ENCODE results near the gene GDAP1L1. TPM values are rescaled to one million over a fixed set of nuclear protein-coding genes. Genes with fewer than 3 reads are reported as not detected.
"Not testable (repeated sequence)": the region's sequence is repeated elsewhere in the genome, so short reads cannot be mapped to it uniquely, and the experiment has no call there.

GDAP1L1 gene
- total and polyA plus RNA-seq, 2 donors from 2014 or later, result not detected

DNA sequence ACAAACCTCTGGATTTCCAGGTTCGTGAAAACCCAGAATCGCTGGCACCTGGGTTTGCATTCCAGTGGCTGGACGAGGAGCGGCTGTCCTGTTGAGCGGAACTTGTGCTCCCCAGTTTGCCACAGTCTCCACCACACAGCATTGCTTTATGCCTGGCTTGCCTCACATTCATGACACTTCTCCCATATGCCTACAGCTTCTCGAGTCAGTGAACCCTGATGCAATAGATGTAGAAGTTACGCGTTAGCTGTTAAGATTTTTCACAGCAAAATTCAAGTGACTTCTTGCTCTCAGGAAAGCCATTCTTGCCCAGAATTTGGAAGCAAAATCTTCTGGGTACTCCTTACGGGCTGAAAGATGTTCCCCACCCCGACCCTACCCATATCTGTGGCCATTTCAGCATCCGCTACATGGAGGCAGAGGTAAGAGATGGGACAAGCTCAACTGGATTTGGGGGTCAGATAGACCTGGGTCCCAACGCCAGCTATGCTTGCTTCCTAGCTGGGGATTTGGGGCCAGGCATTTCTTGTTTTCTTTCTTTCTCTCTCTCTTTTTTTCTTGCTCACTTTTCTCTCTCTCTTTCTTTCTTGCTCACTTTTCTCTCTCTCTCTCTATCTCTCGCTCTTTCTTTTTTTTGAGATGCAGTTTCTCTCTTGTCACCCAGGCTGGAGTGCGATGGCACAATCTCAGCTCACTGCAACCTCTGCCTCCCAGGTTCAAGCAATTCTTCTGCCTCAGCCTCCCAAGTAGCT is 12.4 kb upstream of the GDAP1L1 start:
- Histone ChIP-seq H3K27ac (ENCODE audit: low read depth in 2 of 2, low read length in 2 of 2) (no peak overlapping the region), H3K27me3 (ENCODE audit: control insufficient read depth, insufficient read depth, low read length) (no peaks in the 10 kb centered on the region), H3K9ac (ENCODE audit: low read length in 3 of 3) (no peak overlapping the region), H3K9me3 (ENCODE audit: control insufficient read depth in 2 of 3, insufficient read depth in 1 of 3, low read length in 3 of 3) (no peaks in the 10 kb centered on the region), H3K36me3 (ENCODE audit: control insufficient read depth in 2 of 3, insufficient read depth in 3 of 3, low read length in 3 of 3) (no peaks in the 10 kb centered on the region), H3K4me3 (ENCODE audit: low read length in 3 of 3) (no peak overlapping the region), H3K4me1 (ENCODE audit: control insufficient read depth in 2 of 3, insufficient read depth in 2 of 3, low read depth in 1 of 3, low read length in 3 of 3) (no peaks in the 10 kb centered on the region)
- DNase-seq (no peak), FAIRE-seq (no peak)
- intact Hi-C loops (cut with DNase I), result no loop called here
- TF ChIP-seq, protein P1, sequence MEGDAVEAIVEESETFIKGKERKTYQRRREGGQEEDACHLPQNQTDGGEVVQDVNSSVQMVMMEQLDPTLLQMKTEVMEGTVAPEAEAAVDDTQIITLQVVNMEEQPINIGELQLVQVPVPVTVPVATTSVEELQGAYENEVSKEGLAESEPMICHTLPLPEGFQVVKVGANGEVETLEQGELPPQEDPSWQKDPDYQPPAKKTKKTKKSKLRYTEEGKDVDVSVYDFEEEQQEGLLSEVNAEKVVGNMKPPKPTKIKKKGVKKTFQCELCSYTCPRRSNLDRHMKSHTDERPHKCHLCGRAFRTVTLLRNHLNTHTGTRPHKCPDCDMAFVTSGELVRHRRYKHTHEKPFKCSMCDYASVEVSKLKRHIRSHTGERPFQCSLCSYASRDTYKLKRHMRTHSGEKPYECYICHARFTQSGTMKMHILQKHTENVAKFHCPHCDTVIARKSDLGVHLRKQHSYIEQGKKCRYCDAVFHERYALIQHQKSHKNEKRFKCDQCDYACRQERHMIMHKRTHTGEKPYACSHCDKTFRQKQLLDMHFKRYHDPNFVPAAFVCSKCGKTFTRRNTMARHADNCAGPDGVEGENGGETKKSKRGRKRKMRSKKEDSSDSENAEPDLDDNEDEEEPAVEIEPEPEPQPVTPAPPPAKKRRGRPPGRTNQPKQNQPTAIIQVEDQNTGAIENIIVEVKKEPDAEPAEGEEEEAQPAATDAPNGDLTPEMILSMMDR (IDR thresholded peaks at IDR 0.05; ENCODE audit: borderline replicate concordance, extremely low read depth, insufficient read depth), result no peak

DNA sequence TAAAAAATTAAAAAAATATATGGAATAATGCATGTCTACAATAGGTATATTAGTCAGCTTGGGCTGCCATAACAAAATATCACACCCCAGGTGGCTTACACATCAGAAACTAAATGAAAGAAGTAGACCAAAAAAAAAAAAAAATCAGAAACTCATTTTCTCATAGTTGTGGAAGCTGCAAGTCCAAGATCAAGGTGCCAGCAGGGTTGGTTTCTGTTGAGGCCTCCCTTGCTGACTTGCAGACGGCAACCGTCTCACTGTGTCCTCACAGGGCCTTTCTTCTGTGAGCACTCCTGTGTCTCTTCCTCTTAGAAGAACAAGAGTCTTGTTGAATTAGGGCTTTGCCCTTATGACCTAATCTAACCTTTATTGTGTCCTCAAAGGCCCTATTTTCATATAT is 11.4 kb upstream of the GDAP1L1 start:
- TF ChIP-seq, protein P1 (IDR thresholded peaks at IDR 0.05; ENCODE audit: borderline replicate concordance, extremely low read depth, insufficient read depth), result no peak
- Histone ChIP-seq H3K27ac (ENCODE audit: low read depth in 2 of 2, low read length in 2 of 2) (no peak overlapping the region), H3K4me3 (ENCODE audit: low read length in 3 of 3) (no peak overlapping the region), H3K36me3 (ENCODE audit: control insufficient read depth in 2 of 3, insufficient read depth in 3 of 3, low read length in 3 of 3) (no peaks in the 10 kb centered on the region), H3K4me1 (ENCODE audit: control insufficient read depth in 2 of 3, insufficient read depth in 2 of 3, low read depth in 1 of 3, low read length in 3 of 3) (no peaks in the 10 kb centered on the region), H3K27me3 (ENCODE audit: control insufficient read depth, insufficient read depth, low read length) (no peaks in the 10 kb centered on the region), H3K9me3 (ENCODE audit: control insufficient read depth in 2 of 3, insufficient read depth in 1 of 3, low read length in 3 of 3) (no peaks in the 10 kb centered on the region), H3K9ac (ENCODE audit: low read length in 3 of 3) (no peak overlapping the region)
- DNase-seq, result no peak
- no peak for FAIRE-seq
- intact Hi-C loops (cut with DNase I), result no loop called here

DNA sequence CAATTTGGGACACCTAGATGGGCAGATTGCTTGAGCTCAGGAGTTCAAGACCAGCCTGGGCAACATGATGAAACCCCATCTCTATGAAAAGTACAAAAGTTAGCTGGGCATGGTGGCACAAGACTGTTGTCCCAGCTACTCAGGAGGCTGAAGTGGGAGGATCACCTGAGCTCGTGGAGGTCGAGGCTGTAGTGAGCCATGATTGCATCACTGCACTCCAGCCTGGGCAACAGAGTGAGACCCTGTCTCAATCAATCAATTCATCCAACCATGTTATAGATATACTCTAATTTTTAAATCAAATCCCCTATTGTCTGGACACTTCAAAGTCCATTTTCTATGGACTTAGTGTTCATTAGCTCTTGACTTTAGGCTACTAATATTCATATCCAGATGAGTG is 10.3 kb upstream of the GDAP1L1 start:
- H3K36me3 ChIP-seq (ENCODE audit: control insufficient read depth in 2 of 3, insufficient read depth in 3 of 3, low read length in 3 of 3); intact Hi-C loops (cut with DNase I); H3K9ac ChIP-seq (ENCODE audit: low read length in 3 of 3); H3K9me3 ChIP-seq (ENCODE audit: control insufficient read depth in 2 of 3, insufficient read depth in 1 of 3, low read length in 3 of 3); H3K4me3 ChIP-seq (ENCODE audit: low read length in 3 of 3); DNase-seq; H3K4me1 ChIP-seq (ENCODE audit: control insufficient read depth in 2 of 3, insufficient read depth in 2 of 3, low read depth in 1 of 3, low read length in 3 of 3); H3K27me3 ChIP-seq (ENCODE audit: control insufficient read depth, insufficient read depth, low read length); H3K27ac ChIP-seq (ENCODE audit: low read depth in 2 of 2, low read length in 2 of 2); FAIRE-seq: not testable (repeated sequence)

DNA sequence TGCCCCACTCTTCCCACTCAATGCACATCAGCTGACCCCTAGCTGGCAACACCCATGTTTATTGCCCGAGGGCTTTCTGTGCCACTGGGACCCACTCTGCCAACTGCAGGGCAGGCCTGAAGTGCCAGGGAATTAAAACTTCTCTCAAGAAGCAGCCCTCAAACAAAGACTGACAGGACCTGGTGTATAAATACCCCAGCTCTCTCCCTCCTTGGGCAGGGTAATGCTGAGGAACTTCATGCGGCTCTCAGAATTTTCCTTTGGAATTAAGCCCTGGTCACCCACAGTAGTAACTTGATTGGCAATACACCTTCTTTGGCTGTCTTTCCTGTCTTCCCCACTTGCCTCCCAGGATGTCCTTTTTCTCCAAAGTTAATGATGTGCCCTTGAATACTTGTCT is 5.3 kb upstream of the GDAP1L1 start:
- H3K27me3 ChIP-seq (ENCODE audit: control insufficient read depth, insufficient read depth, low read length), result peaks cover 3% of the 10 kb centered on the region
- FAIRE-seq (no peak), DNase-seq (no peak)
- intact Hi-C loops (cut with DNase I), result no loop called here
- no peak overlapping the region for H3K4me3 ChIP-seq (ENCODE audit: low read length in 3 of 3)
- no peak overlapping the region for H3K27ac ChIP-seq (ENCODE audit: low read depth in 2 of 2, low read length in 2 of 2)
- H3K9me3 ChIP-seq (ENCODE audit: control insufficient read depth in 2 of 3, insufficient read depth in 1 of 3, low read length in 3 of 3), result no peaks in the 10 kb centered on the region
- H3K9ac ChIP-seq (ENCODE audit: low read length in 3 of 3), result no peak overlapping the region
- TF ChIP-seq, protein P1 (IDR thresholded peaks at IDR 0.05; ENCODE audit: borderline replicate concordance, extremely low read depth, insufficient read depth), result no peak
- H3K4me1 ChIP-seq (ENCODE audit: control insufficient read depth in 2 of 3, insufficient read depth in 2 of 3, low read depth in 1 of 3, low read length in 3 of 3), result no peaks in the 10 kb centered on the region
- H3K36me3 ChIP-seq (ENCODE audit: control insufficient read depth in 2 of 3, insufficient read depth in 3 of 3, low read length in 3 of 3), result no peaks in the 10 kb centered on the region
